ENCODE data around the gene FHL5. TPM values are rescaled to one million over a fixed set of nuclear protein-coding genes. Genes with fewer than 3 reads are reported as not detected.

FHL5 gene
- total RNA-seq, 4 donors from 2014 or later = 28.3 to 54.3 (median 39.8) TPM

GRCh38 chr6:96608074-96608473 lies 45.1 kb downstream of the FHL5 start:
- Histone ChIP-seq H3K9me3 (no peaks in the 10 kb centered on the region), H3K4me3 (no peak overlapping the region), H3K36me3 (no peaks in the 10 kb centered on the region), H3K4me1 (peaks cover 0 to 3% (median 0%) of the 10 kb centered on the region in 4 donors), H3K27me3 (no peaks in the 10 kb centered on the region), H3K27ac (no peak overlapping the region)
- no peak for TF ChIP-seq POLR2A (IDR thresholded peaks at IDR 0.05)
- no peak for DNase-seq (ENCODE audit: low spot score in 2 of 2)

- no peak overlapping the region for H3K27ac ChIP-seq
- H3K9me3 ChIP-seq = no peaks in the 10 kb centered on the region
- no peak for DNase-seq (ENCODE audit: low spot score in 2 of 2)
- H3K4me1 ChIP-seq = no peaks in the 10 kb centered on the region
- TF ChIP-seq EP300 (IDR thresholded peaks at IDR 0.05) = no peak
- no peak for TF ChIP-seq POLR2A (IDR thresholded peaks at IDR 0.05)
- TF ChIP-seq CTCF (IDR thresholded peaks at IDR 0.05) = no peak
- no peaks in the 10 kb centered on the region for H3K27me3 ChIP-seq
- 93 to 98% methylated on average over 1 of the region's 1 CpG for whole genome bisulfite sequencing, 2 donors
- no peak overlapping the region for H3K4me3 ChIP-seq
- no peaks in the 10 kb centered on the region for H3K36me3 ChIP-seq
These were observed 47.1 kb downstream of the FHL5 start for GRCh38 chr6:96610019-96610418.

- Histone ChIP-seq H3K9me3 (no peaks in the 10 kb centered on the region), H3K4me3 (no peak overlapping the region), H3K27me3 (no peaks in the 10 kb centered on the region), H3K36me3 (no peaks in the 10 kb centered on the region), H3K27ac (no peak overlapping the region), H3K4me1 (no peaks in the 10 kb centered on the region)
- WGBS, 2 donors = 47 to 93% methylated on average over 1 of the region's 1 CpG
- TF ChIP-seq EP300 (IDR thresholded peaks at IDR 0.05) (no peak), POLR2A (IDR thresholded peaks at IDR 0.05) (no peak), CTCF (IDR thresholded peaks at IDR 0.05) (no peak)
- DNase-seq (ENCODE audit: low spot score in 2 of 2) = no peak
These were observed 48.5 kb downstream of the FHL5 start for GRCh38 chr6:96611342-96611991.

- H3K4me3 ChIP-seq = no peak overlapping the region
- no peaks in the 10 kb centered on the region for H3K27me3 ChIP-seq
- no peak overlapping the region for H3K27ac ChIP-seq
- TF ChIP-seq CTCF (IDR thresholded peaks at IDR 0.05) (no peak), EP300 (IDR thresholded peaks at IDR 0.05) (no peak), POLR2A (IDR thresholded peaks at IDR 0.05) (no peak)
- no peaks in the 10 kb centered on the region for H3K9me3 ChIP-seq
- H3K36me3 ChIP-seq = no peaks in the 10 kb centered on the region
- 73 to 76% methylated on average over 2 of the region's 2 CpGs for WGBS, 2 donors
- no peak for DNase-seq (ENCODE audit: low spot score in 2 of 2)
- H3K4me1 ChIP-seq = no peaks in the 10 kb centered on the region
These were observed 50.5 kb downstream of the FHL5 start for GRCh38 chr6:96613291-96613999.

DNA sequence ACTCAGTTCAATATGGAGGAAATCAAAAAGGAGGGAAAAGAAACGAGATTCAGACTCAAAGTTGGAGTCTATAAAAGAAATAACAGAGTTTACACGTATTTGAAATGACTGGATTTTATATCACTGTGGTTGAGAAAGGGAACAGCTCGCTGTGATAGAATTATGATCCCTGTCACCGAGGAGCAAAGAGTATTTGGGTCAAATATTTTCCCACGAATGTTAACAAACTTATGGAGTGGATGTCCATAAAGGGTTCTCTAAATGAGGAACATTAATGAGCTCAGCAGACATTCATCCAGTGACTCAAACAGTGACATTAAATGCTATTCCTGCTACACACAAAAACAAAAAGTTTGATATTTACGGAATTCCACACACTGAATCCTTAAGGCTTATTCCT lies 57.9 kb downstream of the FHL5 start:
- no peak for DNase-seq (ENCODE audit: low spot score in 2 of 2)
- Histone ChIP-seq H3K4me3 (no peak overlapping the region), H3K27me3 (no peaks in the 10 kb centered on the region), H3K9me3 (no peaks in the 10 kb centered on the region), H3K27ac (no peak overlapping the region), H3K36me3 (no peaks in the 10 kb centered on the region), H3K4me1 (no peaks in the 10 kb centered on the region)
- no peak for TF ChIP-seq EP300 (IDR thresholded peaks at IDR 0.05)
- no peak for TF ChIP-seq POLR2A (IDR thresholded peaks at IDR 0.05)
- no peak for TF ChIP-seq CTCF (IDR thresholded peaks at IDR 0.05)
- WGBS, 2 donors = 55 to 56% methylated on average over 6 of the region's 6 CpGs

Data from tibial nerve (tissue), 4 donors.